H1 (cell line): ENCODE data around the gene SARNP. TPM values are rescaled to one million over a fixed set of nuclear protein-coding genes. Genes with fewer than 3 reads are reported as not detected.

Experiments used
- CTCF ChIA-PET: fragments of 300-600 bp; sonication (Branson Sonifier 250); formaldehyde crosslinking; loops from one replicate; lab custom pipeline; 2021; ENCODE audit not compliant: partially characterized antibody; lab: Charles Lee
- POLR2A ChIA-PET: fragments of 300-600 bp; sonication (Branson Sonifier 250); formaldehyde crosslinking; loops from one replicate; lab custom pipeline; 2021; ENCODE audit warnings: inconsistent platforms; ENCODE audit not compliant: partially characterized antibody; lab: Charles Lee
- DNase-seq, 2 experiments: peaks; one replicate each; pipeline versions ENCODE4 v3.0.0 to v3.0.0-alpha.2; 2010 to 2022; ENCODE audit warnings: low spot score in 2 of 2, low read depth in 1 of 2, mixed read lengths in 1 of 2
- FAIRE-seq: peaks from 2 replicates; lab custom pipeline; 2011; peaks lifted over from hg19 to GRCh38; lab: Jason Lieb, UNC
- H2AFZ ChIP-seq: 2 replicates; pipeline ENCODE4 v1.8.1; 2012; ENCODE audit warnings: low read length, inconsistent platforms
- H2AK5ac ChIP-seq: 2 replicates; pipeline ENCODE4 v1.6.1; 2013; ENCODE audit warnings: low read depth, low read length
- H2BK120ac ChIP-seq: replicated peaks from 2 replicates; pipeline ENCODE3; 2013; ENCODE audit warnings: low read depth, low read length, inconsistent platforms
- H2BK12ac ChIP-seq: 2 replicates; pipeline ENCODE4 v1.6.1; 2013; ENCODE audit warnings: low read depth, low read length
- H2BK15ac ChIP-seq: 2 replicates; pipeline ENCODE4 v1.6.1; 2013; ENCODE audit warnings: low read length
- H2BK20ac ChIP-seq: 2 replicates; pipeline ENCODE4 v1.6.1; 2013; ENCODE audit warnings: low read length
- H2BK5ac ChIP-seq: 2 replicates; pipeline ENCODE4 v1.6.1; 2013; ENCODE audit warnings: low read depth, low read length
- H3K14ac ChIP-seq: 2 replicates; pipeline ENCODE4 v1.6.1; 2013; ENCODE audit warnings: inconsistent platforms; ENCODE audit not compliant: insufficient read length
- H3K18ac ChIP-seq: 2 replicates; pipeline ENCODE4 v1.6.1; 2013; ENCODE audit warnings: low read length; ENCODE audit errors: extremely low read depth
- H3K23ac ChIP-seq: 2 replicates; pipeline ENCODE4 v1.6.1; 2013; ENCODE audit warnings: inconsistent platforms; ENCODE audit not compliant: insufficient read length
- H3K23me2 ChIP-seq: 2 replicates; pipeline ENCODE4 v1.6.1; 2013; ENCODE audit warnings: low read depth, low read length
- H3K27ac ChIP-seq: 2 replicates; pipeline ENCODE4 v1.6.1; 2011; ENCODE audit warnings: low read depth, low read length, inconsistent platforms
- H3K27me3 ChIP-seq, 4 experiments: replicated peaks in 1 of 4; 1 replicate in 1 of 4; 2 replicates in 3 of 4; pipeline versions ENCODE4 v1.6.1 to v1.8.1; 2011 to 2013; ENCODE audit warnings: low read length in 3 of 4, mild to moderate bottlenecking in 3 of 4, inconsistent platforms in 2 of 4, mixed read lengths in 2 of 4, moderate library complexity in 1 of 4; ENCODE audit not compliant: control insufficient read depth in 3 of 4, insufficient read depth in 3 of 4; ENCODE audit errors: extremely low read depth in 1 of 4
- H3K36me3 ChIP-seq, 4 experiments: 2 replicates each; pipeline versions ENCODE4 v1.6.1 to v1.8.1; 2011 to 2013; ENCODE audit warnings: mild to moderate bottlenecking in 4 of 4, low read length in 3 of 4, moderate library complexity in 2 of 4, control low read depth in 1 of 4, inconsistent platforms in 1 of 4; ENCODE audit not compliant: insufficient read depth in 4 of 4, control insufficient read depth in 2 of 4
- H3K4ac ChIP-seq: replicated peaks from 2 replicates; pipeline ENCODE3; 2013; ENCODE audit warnings: low read length, low read depth, mixed read lengths, inconsistent platforms; ENCODE audit not compliant: insufficient read length
- H3K4me1 ChIP-seq, 4 experiments: replicated peaks in 1 of 4; 1 replicate in 1 of 4; 2 replicates in 3 of 4; pipeline versions ENCODE4 v1.6.1 to v1.8.1; 2011 to 2013; ENCODE audit warnings: low read length in 3 of 4, inconsistent platforms in 2 of 4, mixed read lengths in 1 of 4; ENCODE audit not compliant: insufficient read depth in 4 of 4, control insufficient read depth in 3 of 4
- H3K4me2 ChIP-seq, 2 experiments: 2 replicates each; pipeline versions ENCODE4 v1.6.1 to v1.8.1; 2011 to 2013; ENCODE audit warnings: low read depth in 2 of 2, low read length in 2 of 2, control low read depth in 1 of 2, inconsistent platforms in 1 of 2, mild to moderate bottlenecking in 1 of 2; ENCODE audit not compliant: insufficient read depth in 1 of 2
- H3K4me3 ChIP-seq, 4 experiments: fragments of 200-600, 300-600 bp in 1 of 4; sonication (generic), shearing (Covaris generic), sonication (Bioruptor Twin) in 1 of 4; 2 replicates each; pipeline versions ENCODE4 v1.5.1 to v1.8.1; 2011 to 2016; ENCODE audit warnings: low read length in 4 of 4, low read depth in 3 of 4, control low read depth in 2 of 4, inconsistent platforms in 2 of 4, mild to moderate bottlenecking in 2 of 4, mixed read lengths in 1 of 4, moderate library complexity in 1 of 4; ENCODE audit not compliant: insufficient read depth in 2 of 4; ENCODE audit errors: extremely low read depth in 1 of 4
- H3K56ac ChIP-seq: replicated peaks from 2 replicates; pipeline ENCODE3; 2013; ENCODE audit warnings: low read depth, mild to moderate bottlenecking, mixed read lengths, low read length, inconsistent platforms; ENCODE audit not compliant: insufficient read length
- H3K79me1 ChIP-seq: 2 replicates; pipeline ENCODE4 v1.6.1; 2013; ENCODE audit warnings: low read depth, low read length, control low read depth
- H3K79me2 ChIP-seq, 2 experiments: 2 replicates each; pipeline versions ENCODE4 v1.6.1 to v1.8.1; 2012 to 2013; ENCODE audit warnings: low read length in 2 of 2, mild to moderate bottlenecking in 2 of 2, inconsistent platforms in 1 of 2; ENCODE audit not compliant: insufficient read depth in 2 of 2, control insufficient read depth in 1 of 2
- H3K9ac ChIP-seq, 4 experiments: replicated peaks in 1 of 4; 1 replicate in 1 of 4; 2 replicates in 3 of 4; pipeline versions ENCODE4 v1.6.1 to v1.8.1; 2011 to 2013; ENCODE audit warnings: low read depth in 3 of 4, low read length in 3 of 4, control low read depth in 2 of 4, mild to moderate bottlenecking in 2 of 4, moderate library complexity in 2 of 4, inconsistent platforms in 1 of 4; ENCODE audit errors: extremely low read depth in 1 of 4
- H3K9me3 ChIP-seq, 2 experiments: 2 replicates each; pipeline versions ENCODE4 v1.6.1 to v1.8.1; 2012 to 2013; ENCODE audit warnings: mild to moderate bottlenecking in 2 of 2, moderate library complexity in 2 of 2, control low read depth in 1 of 2, inconsistent platforms in 1 of 2, low read depth in 1 of 2, low read length in 1 of 2, mixed read lengths in 1 of 2; ENCODE audit not compliant: insufficient read depth in 2 of 2
- H4K20me1 ChIP-seq, 2 experiments: replicated peaks in 1 of 2; 2 replicates each; pipeline versions ENCODE3 to v1.8.1; 2011 to 2013; ENCODE audit warnings: inconsistent platforms in 2 of 2, low read length in 2 of 2, mild to moderate bottlenecking in 1 of 2; ENCODE audit not compliant: insufficient read depth in 2 of 2, control insufficient read depth in 1 of 2
- H4K5ac ChIP-seq: 2 replicates; pipeline ENCODE4 v1.6.1; 2013; ENCODE audit warnings: low read length, low read depth, mixed read lengths, inconsistent platforms; ENCODE audit not compliant: insufficient read length
- H4K8ac ChIP-seq: 2 replicates; pipeline ENCODE4 v1.8.0; 2013; ENCODE audit warnings: mild to moderate bottlenecking, moderate library complexity, low read length, inconsistent platforms; ENCODE audit not compliant: insufficient read depth; ENCODE audit errors: extremely low read depth
- H4K91ac ChIP-seq: replicated peaks from 2 replicates; pipeline ENCODE3; 2013; ENCODE audit warnings: low read length, mixed read lengths, inconsistent platforms; ENCODE audit not compliant: insufficient read length
- NANOG ChIP-seq: IDR thresholded peaks from 2 replicates; pipeline ENCODE4 v1.6.1; 2011; ENCODE audit warnings: low read length, low read depth, mild to moderate bottlenecking, inconsistent platforms; ENCODE audit not compliant: insufficient read depth, poor library complexity, severe bottlenecking
- SIRT6 ChIP-seq: IDR thresholded peaks from one replicate; pipeline ENCODE4 v1.7.1; 2012; ENCODE audit warnings: low read length, inconsistent platforms
- WGBS, 2 experiments: shearing (Covaris generic) in 1 of 2; methylation state at CpG; one replicate each; pipeline versions ENCODE4 v1.1.6 to v1.1.7; 2013 to 2015; ENCODE audit warnings: low lambda C conversion rate in 2 of 2, mixed read lengths in 2 of 2, inconsistent platforms in 1 of 2, low coverage in 1 of 2, missing lambda C conversion rate in 1 of 2; ENCODE audit not compliant: insufficient replicate concordance in 2 of 2, insufficient coverage in 1 of 2, insufficient read length in 1 of 2; ENCODE audit errors: extremely low coverage in 1 of 2, missing lambda C conversion rate in 1 of 2; 5-methylcytosine and 5-hydroxymethylcytosine counted together
- polyA plus RNA-seq, 7 experiments: library from polyadenylated mRNA; depleted of rRNA in 3 of 7; stranded (reverse) in 5 of 7; unstranded in 2 of 7; fragments of >200 nt in 5 of 7; fragments of 200-250 nt in 2 of 7; gene quantifications; 1 replicate in 5 of 7; 2 replicates in 1 of 7; 4 replicates in 1 of 7; pipeline versions ENCODE4 v1.2.1 to v1.2.3, GENCODE V29; 2011 to 2013; ENCODE audit warnings: missing spikeins in 2 of 7, mixed read lengths in 2 of 7
- total RNA-seq: library from RNA; stranded (reverse); fragmentation: NEBNext Ultra II Directional; extraction: Animal tissue kit (Norgen Biotek cat#: 25700); gene quantifications from 2 replicates; pipeline ENCODE4 v1.2.1, GENCODE V29; 2021

Gene SARNP
- total and polyA plus RNA-seq, 2 of the 8 experiments (the other 6 are each of a cell fraction or from before 2014, with no cell fraction given), result 114 to 226 TPM

- Histone ChIP-seq H3K23me2 (no peaks in the 10 kb centered on the region), H3K27ac (no peak overlapping the region), H3K36me3 (peaks cover 11 to 82% (median 40%) of the 10 kb centered on the region in 4 experiments), H3K4ac (no peak overlapping the region), H3K56ac (no peak overlapping the region), H3K4me3 (no peak overlapping the region), H2BK12ac (no peak overlapping the region), H3K79me2 (peaks cover 0 to 16% of the 10 kb centered on the region in 2 experiments; a peak in 2 of 4 replicates), H3K23ac (no peak overlapping the region), H3K79me1 (no peaks in the 10 kb centered on the region; the same call in none of the 2 replicates), H2BK120ac (no peak overlapping the region), H3K4me2 (no peak overlapping the region), H4K5ac (no peak overlapping the region), H3K4me1 (no peaks in the 10 kb centered on the region), H3K27me3 (no peaks in the 10 kb centered on the region)
- DNase-seq, result no peak
- FAIRE-seq, result no peak
- 90 to 100% methylated on average over 1 to 4 of the region's 4 CpGs for WGBS, 2 experiments
- POLR2A ChIA-PET, result interaction anchor here (1.1 to 2.6 kb wide), 10 partner anchors 12 to 129 kb away, joined by 3 to 8 read pairs (median 5); partner anchors contain the start of gene SARNP
- TF ChIP-seq SIRT6 (no peak), NANOG (no peak)
- TF ChIP-seq, all 59 proteins: peak for 0
- CTCF ChIA-PET, result interaction anchor here (0.6 to 9.8 kb wide), 15 partner anchors 14 to 436 kb away, joined by 3 to 145 read pairs (median 5); partner anchors contain the start of gene GDF11
- Histone ChIP-seq H2AFZ (no peak overlapping the region), H4K91ac (no peak overlapping the region), H2BK20ac (no peak overlapping the region), H4K20me1 (peaks cover 2 to 6% of the 10 kb centered on the region in 2 experiments), H2BK15ac (no peak overlapping the region), H3K14ac (no peak overlapping the region), H3K9ac (no peak overlapping the region), H4K8ac (no peak overlapping the region), H3K9me3 (no peaks in the 10 kb centered on the region), H3K18ac (no peak overlapping the region), H2AK5ac (no peak overlapping the region), H2BK5ac (no peak overlapping the region)
Measured at GRCh38 chr12:55797550-55797949, 20.0 kb downstream of the SARNP start.
